Measurements from ENCODE around the gene FAM83F.

- TF ChIP-seq, protein P1, sequence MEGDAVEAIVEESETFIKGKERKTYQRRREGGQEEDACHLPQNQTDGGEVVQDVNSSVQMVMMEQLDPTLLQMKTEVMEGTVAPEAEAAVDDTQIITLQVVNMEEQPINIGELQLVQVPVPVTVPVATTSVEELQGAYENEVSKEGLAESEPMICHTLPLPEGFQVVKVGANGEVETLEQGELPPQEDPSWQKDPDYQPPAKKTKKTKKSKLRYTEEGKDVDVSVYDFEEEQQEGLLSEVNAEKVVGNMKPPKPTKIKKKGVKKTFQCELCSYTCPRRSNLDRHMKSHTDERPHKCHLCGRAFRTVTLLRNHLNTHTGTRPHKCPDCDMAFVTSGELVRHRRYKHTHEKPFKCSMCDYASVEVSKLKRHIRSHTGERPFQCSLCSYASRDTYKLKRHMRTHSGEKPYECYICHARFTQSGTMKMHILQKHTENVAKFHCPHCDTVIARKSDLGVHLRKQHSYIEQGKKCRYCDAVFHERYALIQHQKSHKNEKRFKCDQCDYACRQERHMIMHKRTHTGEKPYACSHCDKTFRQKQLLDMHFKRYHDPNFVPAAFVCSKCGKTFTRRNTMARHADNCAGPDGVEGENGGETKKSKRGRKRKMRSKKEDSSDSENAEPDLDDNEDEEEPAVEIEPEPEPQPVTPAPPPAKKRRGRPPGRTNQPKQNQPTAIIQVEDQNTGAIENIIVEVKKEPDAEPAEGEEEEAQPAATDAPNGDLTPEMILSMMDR (IDR thresholded peaks at IDR 0.05) = no peak
- no peak for TF ChIP-seq POLR2A (IDR thresholded peaks at IDR 0.05)
These were observed 23.3 kb downstream of the FAM83F start for GRCh38 chr22:40018051-40018450.
